SK-N-SH (cell line): Measurements from ENCODE around the gene NKX1-1. TPM values are rescaled to one million over a fixed set of nuclear protein-coding genes. Genes with fewer than 3 reads are reported as not detected.

ENCODE experiments used
- CTCF ChIA-PET: fragments of 300-600, 350-600 bp; formaldehyde crosslinking; extraction: SDS; loops from one replicate; lab custom pipeline; 2021; lab: Yijun Ruan, JAX
- POLR2A ChIA-PET: fragments of 350-600 bp; sonication (Branson Sonifier 250); formaldehyde crosslinking; extraction: SDS; loops from one replicate; lab custom pipeline; 2020; ENCODE audit warnings: antibody characterized with exemption, inconsistent platforms; lab: Yijun Ruan, JAX
- DNase-seq: peaks from one replicate; pipeline ENCODE4 v3.0.0; 2012
- H2AFZ ChIP-seq: fragments of 200-600 bp; sonication (generic); 2 replicates; pipeline ENCODE4 v1.8.1; 2016; ENCODE audit warnings: antibody characterized with exemption, mild to moderate bottlenecking, low read depth
- H3F3A ChIP-seq: fragments of 200-600 bp; sonication (generic); replicated peaks from 2 replicates; pipeline ENCODE3; 2016; ENCODE audit warnings: antibody characterized with exemption, mild to moderate bottlenecking; ENCODE audit not compliant: insufficient read depth
- H3K27ac ChIP-seq, 2 experiments: fragments of 200-500 bp in 1 of 2; fragments of 200-600 bp in 1 of 2; sonication (Bioruptor generic) in 1 of 2; sonication (generic), shearing (Covaris generic) in 1 of 2; 2 replicates each; pipeline versions ENCODE4 v1.5.1 to v1.6.1; 2014 to 2016; ENCODE audit warnings: low read depth in 2 of 2, inconsistent platforms in 1 of 2, low read length in 1 of 2, mild to moderate bottlenecking in 1 of 2, mixed read lengths in 1 of 2
- H3K27me3 ChIP-seq: fragments of 200-600 bp; sonication (generic), shearing (Covaris generic); 2 replicates; pipeline ENCODE4 v1.6.1; 2016; ENCODE audit warnings: mixed run types; ENCODE audit not compliant: insufficient read depth
- H3K36me3 ChIP-seq, 2 experiments: fragments of 200-500 bp in 1 of 2; fragments of 200-600 bp in 1 of 2; sonication (Bioruptor generic) in 1 of 2; sonication (generic) in 1 of 2; replicated peaks in 1 of 2; 2 replicates each; pipeline versions ENCODE3 to v1.5.1; 2014 to 2016; ENCODE audit warnings: low read length in 1 of 2, mild to moderate bottlenecking in 1 of 2; ENCODE audit not compliant: insufficient read depth in 2 of 2, control insufficient read depth in 1 of 2
- H3K4me1 ChIP-seq, 2 experiments: fragments of 200-500 bp in 1 of 2; fragments of 200-600 bp in 1 of 2; sonication (Bioruptor generic) in 1 of 2; sonication (generic), shearing (Covaris generic) in 1 of 2; 2 replicates each; pipeline versions ENCODE4 v1.5.1 to v1.6.1; 2014 to 2016; ENCODE audit warnings: low read depth in 1 of 2, low read length in 1 of 2, mixed run types in 1 of 2; ENCODE audit not compliant: insufficient read depth in 2 of 2, control insufficient read depth in 1 of 2
- H3K4me2 ChIP-seq: fragments of 200-600 bp; sonication (generic), shearing (Covaris generic); 2 replicates; pipeline ENCODE4 v1.6.1; 2017; ENCODE audit warnings: mixed run types
- H3K4me3 ChIP-seq, 2 experiments: fragments of 200-500 bp in 1 of 2; fragments of 200-600 bp in 1 of 2; sonication (Bioruptor generic) in 1 of 2; sonication (generic), shearing (Covaris generic) in 1 of 2; 2 replicates each; pipeline versions ENCODE4 v1.5.1 to v1.8.1; 2014 to 2016; ENCODE audit warnings: low read depth in 2 of 2, inconsistent platforms in 1 of 2, low read length in 1 of 2, mild to moderate bottlenecking in 1 of 2, mixed read lengths in 1 of 2, moderate library complexity in 1 of 2
- H3K79me2 ChIP-seq: fragments of 200-600 bp; sonication (generic); 2 replicates; pipeline ENCODE4 v1.8.1; 2017; ENCODE audit warnings: mild to moderate bottlenecking; ENCODE audit not compliant: insufficient read depth
- H3K9ac ChIP-seq: fragments of 200-600 bp; sonication (generic); 2 replicates; pipeline ENCODE4 v1.6.1; 2017; ENCODE audit warnings: mixed run types
- H3K9me2 ChIP-seq: fragments of 200-600 bp; sonication (generic); 2 replicates; pipeline ENCODE4 v1.6.1; 2017; ENCODE audit warnings: mixed run types
- H3K9me3 ChIP-seq: fragments of 200-600 bp; sonication (generic); 2 replicates; pipeline ENCODE4 v1.6.1; 2017; ENCODE audit warnings: mixed run types, mild to moderate bottlenecking, moderate library complexity
- H4K20me1 ChIP-seq: fragments of 200-600 bp; sonication (generic); 2 replicates; pipeline ENCODE4 v1.6.1; 2017; ENCODE audit warnings: mild to moderate bottlenecking, mixed run types; ENCODE audit not compliant: insufficient read depth
- ELF1 ChIP-seq: IDR thresholded peaks from 2 replicates; pipeline ENCODE4 v1.4.0; 2012
- FOXM1 ChIP-seq: IDR thresholded peaks from 2 replicates; pipeline ENCODE4 v1.4.0; 2012; ENCODE audit warnings: low read depth, mild to moderate bottlenecking
- GABPA ChIP-seq: IDR thresholded peaks from 2 replicates; pipeline ENCODE4 v1.4.0; 2012; ENCODE audit warnings: low read depth, mild to moderate bottlenecking
- GATA2 ChIP-seq: sonication (generic); formaldehyde crosslinking; IDR thresholded peaks from 2 replicates; pipeline ENCODE4 v1.5.0; 2020; ENCODE audit warnings: mild to moderate bottlenecking, missing genetic modification reagents
- MEF2A ChIP-seq: IDR thresholded peaks from 2 replicates; pipeline ENCODE4 v1.4.0; 2012; ENCODE audit warnings: low read depth, borderline replicate concordance
- MXI1 ChIP-seq: IDR thresholded peaks from 2 replicates; pipeline ENCODE4 v1.6.1; 2012; ENCODE audit warnings: mild to moderate bottlenecking, low read depth, low read length, improper control_type of control experiment
- NRF1 ChIP-seq: IDR thresholded peaks from 2 replicates; pipeline ENCODE4 v1.6.1; 2012; ENCODE audit warnings: low read depth, mild to moderate bottlenecking, low read length
- POLR2AphosphoS5 ChIP-seq: IDR thresholded peaks from 2 replicates; pipeline ENCODE4 v1.6.1; 2012; ENCODE audit warnings: low read depth, low read length
- SMC3 ChIP-seq: IDR thresholded peaks from 2 replicates; pipeline ENCODE4 v1.6.1; 2012; ENCODE audit warnings: low read depth, low read length, improper control_type of control experiment
- TAF1 ChIP-seq: IDR thresholded peaks from 2 replicates; pipeline ENCODE4 v1.6.1; 2012; ENCODE audit warnings: low read depth, mild to moderate bottlenecking, low read length, moderate library complexity, borderline replicate concordance
- TEAD4 ChIP-seq: IDR thresholded peaks from 2 replicates; pipeline ENCODE4 v1.4.0; 2012; ENCODE audit warnings: mild to moderate bottlenecking, borderline replicate concordance; ENCODE audit not compliant: insufficient read depth
- USF1 ChIP-seq: IDR thresholded peaks from 2 replicates; pipeline ENCODE4 v1.4.0; 2012; ENCODE audit warnings: low read depth, borderline replicate concordance
- YY1 ChIP-seq: IDR thresholded peaks from 2 replicates; pipeline ENCODE4 v1.4.0; 2012; ENCODE audit warnings: low read depth, mild to moderate bottlenecking
- WGBS: methylation state at CpG from one replicate; pipeline ENCODE4 v1.1.6; 2017; ENCODE audit warnings: low lambda C conversion rate; 5-methylcytosine and 5-hydroxymethylcytosine counted together
- polyA plus RNA-seq, 3 experiments: library from polyadenylated mRNA; depleted of rRNA; stranded (reverse); fragments of >200 nt; gene quantifications; 2 replicates each; pipeline ENCODE4 v1.2.3, GENCODE V29; 2012
- TF ChIP-seq, protein P1 (sequence below): fragments of 200-600 bp; sonication (generic); IDR thresholded peaks from 2 replicates; pipeline ENCODE4 v1.6.1; 2017; ENCODE audit warnings: antibody characterized with exemption, mild to moderate bottlenecking, moderate library complexity
- TF ChIP-seq, protein P2 (sequence below): IDR thresholded peaks from 2 replicates; pipeline ENCODE4 v1.4.0; 2012; ENCODE audit warnings: low read depth

NKX1-1 gene
- polyA plus RNA-seq, 1 of the 3 experiments (the other 2 are of a cell fraction): not detected

DNA sequence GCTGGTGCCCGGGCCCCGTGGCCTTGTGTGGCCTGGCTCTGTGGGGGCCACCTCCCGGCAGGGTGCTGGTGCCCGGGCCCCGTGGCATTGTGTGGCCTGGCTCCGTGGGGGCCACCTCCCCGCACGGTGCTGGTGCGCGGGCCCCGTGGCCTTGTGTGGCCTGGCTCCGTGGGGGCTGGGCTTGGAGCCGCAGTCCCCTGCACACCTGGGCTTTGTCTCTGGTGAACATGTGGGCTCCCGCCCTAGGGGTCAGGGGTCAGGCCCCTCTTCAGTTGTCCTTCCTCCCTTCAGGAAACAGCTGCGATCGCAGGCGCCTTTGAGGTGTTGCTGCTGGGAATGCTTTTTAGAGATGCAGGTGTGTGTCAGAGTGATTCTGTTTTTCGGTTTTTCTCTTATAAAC, 42.0 kb downstream of the NKX1-1 start:
- no peaks in the 10 kb centered on the region for H3K27me3 ChIP-seq
- peaks cover 3% of the 10 kb centered on the region; the same call in 1 of the 2 replicates for H4K20me1 ChIP-seq
- H3K79me2 ChIP-seq: no peaks in the 10 kb centered on the region
- no peaks in the 10 kb centered on the region for H3K9me3 ChIP-seq
- no peak overlapping the region for H3K4me3 ChIP-seq
- TF ChIP-seq GATA2 (CRISPR knock-in tag): no peak
- ChIA-PET CTCF (interaction anchor here (0.8 to 2.7 kb wide), 2 partner anchors 8 to 10 kb away, joined by 6 to 16 read pairs; no protein-coding TSS in a partner anchor), POLR2A (no interaction called here)
- WGBS: 94% methylated on average over 6 of the region's 18 CpGs
- DNase-seq: no peak
- peaks cover 0 to 9% of the 10 kb centered on the region in 2 experiments; a peak in 1 of 4 replicates for H3K4me1 ChIP-seq
- no peak overlapping the region for H2AFZ ChIP-seq
- H3K36me3 ChIP-seq: peaks cover 0 to 44% of the 10 kb centered on the region in 2 experiments
- H3K9me2 ChIP-seq: no peaks in the 10 kb centered on the region
- H3K9ac ChIP-seq: no peak overlapping the region
- no peaks in the 10 kb centered on the region for H3F3A ChIP-seq
- H3K27ac ChIP-seq: no peak overlapping the region
- H3K4me2 ChIP-seq: no peak overlapping the region

DNA sequence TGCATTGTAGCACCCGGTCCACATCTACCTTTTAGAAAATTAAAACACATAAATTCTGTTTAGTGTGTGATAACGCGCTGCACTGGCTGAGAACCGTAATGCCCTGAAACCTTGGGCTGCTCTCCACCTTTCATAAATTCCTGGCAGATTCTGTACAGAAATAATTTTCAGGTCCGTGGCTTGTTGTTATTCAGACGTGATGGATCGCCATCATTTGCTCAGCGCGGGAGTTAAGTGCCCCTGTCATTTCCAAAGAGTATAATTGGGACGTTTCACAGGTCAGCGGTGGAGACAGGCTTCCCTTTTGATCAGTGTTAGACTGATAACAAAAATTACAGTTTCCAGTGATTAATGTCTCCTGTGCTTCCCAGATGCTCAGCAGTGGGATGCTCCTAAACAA, 42.7 kb downstream of the NKX1-1 start:
- no peaks in the 10 kb centered on the region for H3K27me3 ChIP-seq
- ChIA-PET CTCF (no interaction called here), POLR2A (no interaction called here)

More for the DNA sequence above, 42.7 kb downstream of the NKX1-1 start:
- Histone ChIP-seq H2AFZ (no peak overlapping the region), H3K4me1 (peaks cover 0 to 9% of the 10 kb centered on the region in 2 experiments; a peak in 1 of 4 replicates), H3K27ac (no peak overlapping the region), H4K20me1 (peaks cover 3% of the 10 kb centered on the region; the same call in 1 of the 2 replicates), H3K9me2 (no peaks in the 10 kb centered on the region), H3K4me3 (no peak overlapping the region), H3F3A (no peaks in the 10 kb centered on the region), H3K79me2 (no peaks in the 10 kb centered on the region), H3K9me3 (no peaks in the 10 kb centered on the region), H3K4me2 (no peak overlapping the region), H3K36me3 (peaks cover 0 to 50% of the 10 kb centered on the region in 2 experiments), H3K9ac (no peak overlapping the region)
- DNase-seq: no peak
- WGBS: 87% methylated on average over 11 of the region's 11 CpGs
- TF ChIP-seq YY1 (no peak), MEF2A (no peak), NRF1 (no peak), USF1 (no peak), POLR2AphosphoS5 (no peak), ELF1 (no peak), MXI1 (no peak), GABPA (no peak), TAF1 (no peak), TEAD4 (no peak), SMC3 (no peak), FOXM1 (no peak)
- TF ChIP-seq, protein P1, sequence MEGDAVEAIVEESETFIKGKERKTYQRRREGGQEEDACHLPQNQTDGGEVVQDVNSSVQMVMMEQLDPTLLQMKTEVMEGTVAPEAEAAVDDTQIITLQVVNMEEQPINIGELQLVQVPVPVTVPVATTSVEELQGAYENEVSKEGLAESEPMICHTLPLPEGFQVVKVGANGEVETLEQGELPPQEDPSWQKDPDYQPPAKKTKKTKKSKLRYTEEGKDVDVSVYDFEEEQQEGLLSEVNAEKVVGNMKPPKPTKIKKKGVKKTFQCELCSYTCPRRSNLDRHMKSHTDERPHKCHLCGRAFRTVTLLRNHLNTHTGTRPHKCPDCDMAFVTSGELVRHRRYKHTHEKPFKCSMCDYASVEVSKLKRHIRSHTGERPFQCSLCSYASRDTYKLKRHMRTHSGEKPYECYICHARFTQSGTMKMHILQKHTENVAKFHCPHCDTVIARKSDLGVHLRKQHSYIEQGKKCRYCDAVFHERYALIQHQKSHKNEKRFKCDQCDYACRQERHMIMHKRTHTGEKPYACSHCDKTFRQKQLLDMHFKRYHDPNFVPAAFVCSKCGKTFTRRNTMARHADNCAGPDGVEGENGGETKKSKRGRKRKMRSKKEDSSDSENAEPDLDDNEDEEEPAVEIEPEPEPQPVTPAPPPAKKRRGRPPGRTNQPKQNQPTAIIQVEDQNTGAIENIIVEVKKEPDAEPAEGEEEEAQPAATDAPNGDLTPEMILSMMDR: no peak
- TF ChIP-seq, protein P2, sequence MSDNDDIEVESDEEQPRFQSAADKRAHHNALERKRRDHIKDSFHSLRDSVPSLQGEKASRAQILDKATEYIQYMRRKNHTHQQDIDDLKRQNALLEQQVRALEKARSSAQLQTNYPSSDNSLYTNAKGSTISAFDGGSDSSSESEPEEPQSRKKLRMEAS: no peak
- TF ChIP-seq, all 33 proteins: peak for 0
